Hippocampal formation (tissue), 2 donors: ENCODE data around the gene GDE1.
"Not testable (repeated sequence)": the region's sequence is repeated elsewhere in the genome, so short reads cannot be mapped to it uniquely, and the experiment has no call there.

Source experiments
- DNase-seq, 2 donors: peaks; one replicate each; lab custom pipeline; 2025; lab: John Stamatoyannopoulos, UW

The GDE1 gene

GRCh38 chr16:19521471-19522396 is at the start of gene GDE1:
GDE1 (minus strand) TSS chr16:19522098; CDS start chr16:19521964, 134 bp downstream.
- DNase-seq = peak; percentile 96 to 97

- no peak for DNase-seq
Observed at GRCh38 chr16:19567560-19567959, 45.7 kb upstream of the GDE1 start.

- DNase-seq = no peak
Observed at GRCh38 chr16:19566362-19566761, 44.5 kb upstream of the GDE1 start.

- no peak for DNase-seq
Observed at GRCh38 chr16:19563377-19563776, 41.5 kb upstream of the GDE1 start.

- no peak for DNase-seq
Observed at GRCh38 chr16:19560078-19560477, 38.2 kb upstream of the GDE1 start.

GRCh38 chr16:19559242-19559910 is 37.5 kb upstream of the GDE1 start:
- DNase-seq = peak in 1 of 2 donors; percentile 78

- DNase-seq = no peak
Observed at GRCh38 chr16:19555938-19556771, 34.3 kb upstream of the GDE1 start.

- DNase-seq = peak; percentile 97 to 99
Observed at GRCh38 chr16:19555186-19555937, 33.5 kb upstream of the GDE1 start, which contains the start of gene VPS35L. VPS35L (plus strand) TSS chr16:19555703; CDS start chr16:19555730, 27 bp downstream.

GRCh38 chr16:19549673-19550072 is 27.8 kb upstream of the GDE1 start:
- no peak for DNase-seq

- no peak for DNase-seq
Observed at GRCh38 chr16:19548144-19548543, 26.2 kb upstream of the GDE1 start.

- DNase-seq = not testable (repeated sequence)
Observed at GRCh38 chr16:19543278-19543996, 21.5 kb upstream of the GDE1 start.

- no peak for DNase-seq
Observed at GRCh38 chr16:19542138-19542821, 20.4 kb upstream of the GDE1 start.

- DNase-seq = no peak
Observed at GRCh38 chr16:19540241-19540970, 18.5 kb upstream of the GDE1 start.

- peak in 1 of 2 donors; percentile 91 for DNase-seq
Observed at GRCh38 chr16:19532601-19533000, 10.7 kb upstream of the GDE1 start.

- no peak for DNase-seq
Observed at GRCh38 chr16:19528666-19529065, 6.8 kb upstream of the GDE1 start.

GRCh38 chr16:19527161-19527560 is 5.3 kb upstream of the GDE1 start:
- DNase-seq = no peak

GRCh38 chr16:19525385-19525723 is 3.5 kb upstream of the GDE1 start:
- DNase-seq = no peak

GRCh38 chr16:19524616-19525384 is 2.9 kb upstream of the GDE1 start:
- DNase-seq = peak; percentile 25 to 65

- DNase-seq = peak in 1 of 2 donors; percentile 43
Observed at GRCh38 chr16:19524356-19524615, 2.4 kb upstream of the GDE1 start.
